ENCODE results near the gene ALOX15. TPM values are rescaled to one million over a fixed set of nuclear protein-coding genes. Genes with fewer than 3 reads are reported as not detected.
A peak's percentile ranks its signal among the peaks of the same experiment; 100 is the strongest.

The ALOX15 gene
- total and polyA plus RNA-seq, 8 donors: 0.03 to 3.1 (median 1.2) TPM; not detected in 5

DNA sequence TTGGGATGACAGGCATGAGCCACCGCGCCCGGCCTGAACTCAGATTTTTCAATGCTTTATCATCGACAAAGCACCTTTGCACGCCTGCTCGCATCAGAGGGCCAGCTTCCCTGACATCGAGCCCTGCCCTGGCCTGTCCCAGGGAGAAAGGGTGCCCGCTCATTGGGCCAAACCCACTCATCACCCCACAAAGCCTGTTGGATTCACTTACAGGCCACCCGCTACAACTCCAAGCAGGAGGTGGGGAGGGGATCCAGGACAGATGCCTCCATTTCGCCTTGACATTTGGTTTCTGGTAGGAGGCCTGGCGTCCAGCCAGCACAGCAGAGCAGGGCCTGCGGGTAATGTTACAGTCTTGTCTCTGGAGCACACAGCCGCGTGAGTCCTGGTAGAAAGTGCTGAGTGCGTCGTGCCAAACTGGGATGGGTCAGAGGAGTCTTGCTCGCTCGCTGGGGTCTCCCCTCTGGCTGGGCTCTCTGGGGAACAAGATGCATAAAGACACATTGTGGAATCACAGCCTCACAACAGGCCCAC, 37.3 kb downstream of the ALOX15 start:
- peak; percentile 65 to 87 for DNase-seq
- no peaks in the 10 kb centered on the region for H3K9me3 ChIP-seq
- intact Hi-C loops (cut with DNase I; ENCODE audit: low total_unique reads): no loop called here
- 53 to 66% (median 57%) methylated on average over 12 to 18 of the region's 18 CpGs for WGBS, 5 donors
- H3K27me3 ChIP-seq: peaks cover 0 to 13% (median 0%) of the 10 kb centered on the region in 3 donors
- H3K36me3 ChIP-seq: no peaks in the 10 kb centered on the region
- H3K27ac ChIP-seq: peak overlapping the region in 3 of 5 donors; percentile 17 to 49 (median 26)
- H3K4me3 ChIP-seq: no peak overlapping the region
- H3K4me1 ChIP-seq: peaks cover 17 to 46% (median 26%) of the 10 kb centered on the region in 4 donors
- no peak for TF ChIP-seq CTCF (IDR thresholded peaks at IDR 0.05)
- TF ChIP-seq POLR2AphosphoS5 (IDR thresholded peaks at IDR 0.05): no peak
- TF ChIP-seq EP300 (IDR thresholded peaks at IDR 0.05): no peak
- no peak for TF ChIP-seq POLR2A (IDR thresholded peaks at IDR 0.05)

GRCh38 chr17:4602041-4602440, 39.4 kb downstream of the ALOX15 start:
- 79 to 93% (median 88%) methylated on average over 5 of the region's 5 CpGs for WGBS, 5 donors

GRCh38 chr17:4601326-4601725, 40.2 kb downstream of the ALOX15 start:
- Histone ChIP-seq H3K4me3 (no peak overlapping the region), H3K4me1 (peaks cover 0 to 32% (median 12%) of the 10 kb centered on the region in 4 donors), H3K9me3 (no peaks in the 10 kb centered on the region), H3K27ac (no peak overlapping the region), H3K36me3 (no peaks in the 10 kb centered on the region), H3K27me3 (peaks cover 0 to 18% (median 0%) of the 10 kb centered on the region in 3 donors)
- no peak for DNase-seq
- intact Hi-C loops (cut with DNase I; ENCODE audit: low total_unique reads): no loop called here
- WGBS, 5 donors: 90 to 97% (median 96%) methylated on average over 4 of the region's 4 CpGs
- TF ChIP-seq CTCF (IDR thresholded peaks at IDR 0.05) (no peak), POLR2A (IDR thresholded peaks at IDR 0.05) (no peak), EP300 (IDR thresholded peaks at IDR 0.05) (no peak), POLR2AphosphoS5 (IDR thresholded peaks at IDR 0.05) (no peak)

More at GRCh38 chr17:4602041-4602440, 39.4 kb downstream of the ALOX15 start:
- Histone ChIP-seq H3K9me3 (no peaks in the 10 kb centered on the region), H3K36me3 (no peaks in the 10 kb centered on the region), H3K4me1 (peaks cover 2 to 36% (median 15%) of the 10 kb centered on the region in 4 donors), H3K4me3 (no peak overlapping the region), H3K27ac (no peak overlapping the region), H3K27me3 (peaks cover 0 to 18% (median 0%) of the 10 kb centered on the region in 3 donors)
- TF ChIP-seq POLR2A (IDR thresholded peaks at IDR 0.05) (no peak), EP300 (IDR thresholded peaks at IDR 0.05) (no peak), CTCF (IDR thresholded peaks at IDR 0.05) (no peak), POLR2AphosphoS5 (IDR thresholded peaks at IDR 0.05) (no peak)
- intact Hi-C loops (cut with DNase I; ENCODE audit: low total_unique reads): no loop called here
- DNase-seq: no peak

- DNase-seq: peak in 1 of 2 donors; percentile 13
- WGBS, 5 donors: 76 to 90% (median 82%) methylated on average over 8 to 13 of the region's 13 CpGs
- peak overlapping the region in 2 of 5 donors; percentile 54 to 76 for H3K27ac ChIP-seq
- intact Hi-C loops (cut with DNase I; ENCODE audit: low total_unique reads): no loop called here
- no peaks in the 10 kb centered on the region for H3K9me3 ChIP-seq
- peaks cover 0 to 27% (median 12%) of the 10 kb centered on the region in 4 donors for H3K4me1 ChIP-seq
- TF ChIP-seq EP300 (IDR thresholded peaks at IDR 0.05): no peak
- TF ChIP-seq CTCF (IDR thresholded peaks at IDR 0.05): no peak
- H3K4me3 ChIP-seq: no peak overlapping the region
- H3K36me3 ChIP-seq: no peaks in the 10 kb centered on the region
- peaks cover 0 to 18% (median 0%) of the 10 kb centered on the region in 3 donors for H3K27me3 ChIP-seq
Measured at GRCh38 chr17:4600563-4600962, 40.9 kb downstream of the ALOX15 start.

Data from stomach (tissue), 9 donors.